ENCODE results near the gene FAM163B.

DNA sequence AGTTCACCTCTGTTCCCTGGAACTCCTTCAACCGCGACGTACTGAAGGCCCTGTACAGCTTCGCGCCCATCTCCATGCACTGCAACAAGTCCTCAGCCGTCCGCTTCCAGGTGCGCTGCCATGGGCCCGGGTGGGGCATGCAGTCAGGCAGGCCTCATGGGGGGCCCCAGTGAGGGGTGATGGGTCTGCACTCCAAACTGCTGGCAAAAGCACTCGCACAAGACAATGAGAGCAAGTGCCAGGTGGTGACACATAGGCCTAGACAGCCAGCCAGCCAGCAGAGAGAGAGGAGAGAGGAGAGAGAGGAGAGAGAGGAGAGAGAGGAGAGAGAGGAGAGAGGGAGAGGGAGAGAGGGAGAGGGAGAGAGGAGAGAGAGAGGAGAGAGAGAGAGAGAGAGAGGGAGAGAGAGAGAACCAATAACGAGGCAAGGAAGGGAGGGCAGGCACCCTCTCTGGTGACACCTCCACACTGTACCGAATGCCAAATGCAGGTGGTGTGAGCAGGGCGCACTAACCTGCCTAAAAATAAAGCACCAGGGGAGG lies 48.0 kb upstream of the FAM163B start:
- no peak for TF ChIP-seq POLR2A (IDR thresholded peaks at IDR 0.05)
- TF ChIP-seq, protein P1, sequence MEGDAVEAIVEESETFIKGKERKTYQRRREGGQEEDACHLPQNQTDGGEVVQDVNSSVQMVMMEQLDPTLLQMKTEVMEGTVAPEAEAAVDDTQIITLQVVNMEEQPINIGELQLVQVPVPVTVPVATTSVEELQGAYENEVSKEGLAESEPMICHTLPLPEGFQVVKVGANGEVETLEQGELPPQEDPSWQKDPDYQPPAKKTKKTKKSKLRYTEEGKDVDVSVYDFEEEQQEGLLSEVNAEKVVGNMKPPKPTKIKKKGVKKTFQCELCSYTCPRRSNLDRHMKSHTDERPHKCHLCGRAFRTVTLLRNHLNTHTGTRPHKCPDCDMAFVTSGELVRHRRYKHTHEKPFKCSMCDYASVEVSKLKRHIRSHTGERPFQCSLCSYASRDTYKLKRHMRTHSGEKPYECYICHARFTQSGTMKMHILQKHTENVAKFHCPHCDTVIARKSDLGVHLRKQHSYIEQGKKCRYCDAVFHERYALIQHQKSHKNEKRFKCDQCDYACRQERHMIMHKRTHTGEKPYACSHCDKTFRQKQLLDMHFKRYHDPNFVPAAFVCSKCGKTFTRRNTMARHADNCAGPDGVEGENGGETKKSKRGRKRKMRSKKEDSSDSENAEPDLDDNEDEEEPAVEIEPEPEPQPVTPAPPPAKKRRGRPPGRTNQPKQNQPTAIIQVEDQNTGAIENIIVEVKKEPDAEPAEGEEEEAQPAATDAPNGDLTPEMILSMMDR (IDR thresholded peaks at IDR 0.05): peak in 1 of 7 experiments; percentile 9
